ENCODE data around the gene VPS50.
"Not testable (repeated sequence)": the region's sequence is repeated elsewhere in the genome, so short reads cannot be mapped to it uniquely, and the experiment has no call there.

VPS50 gene

GRCh38 chr7:93245525-93246432, 13.6 kb downstream of the VPS50 start:
- DNase-seq = no peak

GRCh38 chr7:93249491-93250148, 17.5 kb downstream of the VPS50 start:
- no peak for DNase-seq

GRCh38 chr7:93258661-93259060, 26.5 kb downstream of the VPS50 start:
- DNase-seq = no peak

GRCh38 chr7:93262535-93262934, 30.4 kb downstream of the VPS50 start:
- no peak for DNase-seq

GRCh38 chr7:93265220-93265619, 33.1 kb downstream of the VPS50 start:
- DNase-seq = no peak

GRCh38 chr7:93279541-93279940, 47.4 kb downstream of the VPS50 start:
- DNase-seq = no peak

GRCh38 chr7:93284908-93285307, 52.7 kb downstream of the VPS50 start:
- no peak for DNase-seq

GRCh38 chr7:93293229-93293628, 61.1 kb downstream of the VPS50 start:
- DNase-seq = no peak

- no peak for DNase-seq
Measured at GRCh38 chr7:93298206-93298605, 66.0 kb downstream of the VPS50 start.

GRCh38 chr7:93298671-93299070, 66.5 kb downstream of the VPS50 start:
- no peak for DNase-seq

- no peak for DNase-seq
Measured at GRCh38 chr7:93301736-93302135, 69.6 kb downstream of the VPS50 start.

GRCh38 chr7:93307131-93307660, 75.0 kb downstream of the VPS50 start:
- no peak for DNase-seq

GRCh38 chr7:93307943-93308342, 75.8 kb downstream of the VPS50 start:
- no peak for DNase-seq

- no peak for DNase-seq
Measured at GRCh38 chr7:93310346-93310745, 78.2 kb downstream of the VPS50 start.

GRCh38 chr7:93314449-93314848, 82.3 kb downstream of the VPS50 start:
- no peak for DNase-seq

- DNase-seq = no peak
Measured at GRCh38 chr7:93315896-93316295, 83.7 kb downstream of the VPS50 start.

- DNase-seq = no peak
Measured at GRCh38 chr7:93316730-93317129, 84.6 kb downstream of the VPS50 start.

GRCh38 chr7:93320887-93321286, 88.7 kb downstream of the VPS50 start:
- DNase-seq = no peak

GRCh38 chr7:93326291-93326690, 94.1 kb downstream of the VPS50 start:
- DNase-seq = not testable (repeated sequence)

GRCh38 chr7:93327006-93327633, 95.0 kb downstream of the VPS50 start:
- no peak for DNase-seq

- no peak for DNase-seq
Measured at GRCh38 chr7:93331706-93332105, 99.5 kb downstream of the VPS50 start.

- DNase-seq = no peak
Measured at GRCh38 chr7:93332172-93332571, 100.0 kb downstream of the VPS50 start.

GRCh38 chr7:93337052-93337451, 104.9 kb downstream of the VPS50 start:
- no peak for DNase-seq

GRCh38 chr7:93342178-93342577, 110.0 kb downstream of the VPS50 start:
- DNase-seq = not testable (repeated sequence)

Data from NCI-H446 treated with DMSO at 0.1 percent for 48 hours (cell line).